Parathyroid adenoma (tissue), 2 donors: Measurements from ENCODE around the gene SCRN3.
"Not testable (repeated sequence)": the region's sequence is repeated elsewhere in the genome, so short reads cannot be mapped to it uniquely, and the experiment has no call there.

Experiments used
- H2AFZ ChIP-seq: fragments of 300-600 bp; sonication (generic); one replicate; pipeline ENCODE4 v1.7.0; 2017; ENCODE audit warnings: antibody characterized with exemption, mild to moderate bottlenecking
- H3K27ac ChIP-seq: fragments of 300-600 bp; sonication (generic); one replicate; pipeline ENCODE4 v1.7.0; 2017
- H3K27me3 ChIP-seq: fragments of 300-600 bp; sonication (generic); one replicate; pipeline ENCODE4 v1.7.0; 2017; ENCODE audit warnings: low read length; ENCODE audit not compliant: control insufficient read depth, insufficient read depth
- H3K36me3 ChIP-seq: fragments of 300-600 bp; sonication (generic); one replicate; pipeline ENCODE4 v1.7.0; 2017; ENCODE audit warnings: low read length; ENCODE audit not compliant: control insufficient read depth, insufficient read depth
- H3K4me1 ChIP-seq: fragments of 300-600 bp; sonication (generic); one replicate; pipeline ENCODE4 v1.7.0; 2017; ENCODE audit warnings: control low read depth
- H3K4me2 ChIP-seq: fragments of 300-600 bp; sonication (generic); one replicate; pipeline ENCODE4 v1.7.0; 2017; ENCODE audit warnings: low read length
- H3K4me3 ChIP-seq: fragments of 300-600 bp; sonication (generic); one replicate; pipeline ENCODE4 v1.7.0; 2017; ENCODE audit warnings: low read depth, low read length
- H3K79me2 ChIP-seq: fragments of 300-600 bp; sonication (generic); one replicate; pipeline ENCODE4 v1.7.0; 2017; ENCODE audit warnings: control low read depth
- H3K9ac ChIP-seq: fragments of 300-600 bp; sonication (generic); one replicate; pipeline ENCODE4 v1.7.0; 2017; ENCODE audit warnings: mild to moderate bottlenecking
- H3K9me3 ChIP-seq: fragments of 300-600 bp; sonication (generic); one replicate; pipeline ENCODE4 v1.7.0; 2017; ENCODE audit warnings: low read length; ENCODE audit not compliant: control insufficient read depth
- CTCF ChIP-seq: fragments of 300-600 bp; sonication (generic); IDR thresholded peaks from one replicate; pipeline ENCODE4 v1.7.0; 2017; ENCODE audit warnings: antibody characterized with exemption, mild to moderate bottlenecking
- donor health status: primary hyperparathyroidism.

Gene SCRN3

DNA sequence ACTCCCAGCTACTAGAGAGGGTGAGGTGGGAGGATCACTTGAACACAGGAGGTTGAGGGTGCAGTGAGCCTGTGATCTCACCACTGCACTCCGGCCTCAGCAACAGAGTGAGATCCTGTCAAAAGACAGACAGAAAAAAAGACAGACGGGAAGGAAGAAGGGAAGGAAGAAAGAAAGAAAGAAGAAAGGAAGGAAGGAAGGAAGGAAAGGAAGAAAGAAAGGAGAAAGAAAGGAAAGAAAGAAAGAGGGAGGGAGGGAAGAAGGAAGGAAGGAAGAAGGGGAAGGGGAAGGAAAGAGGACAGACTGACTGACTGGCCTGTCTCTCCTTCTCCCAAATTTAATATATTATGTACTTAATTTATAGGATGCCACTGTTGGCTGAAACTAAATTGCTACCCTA, 39.2 kb upstream of the SCRN3 start:
- H3K4me3 ChIP-seq = no peak overlapping the region

GRCh38 chr2:174359663-174360062, 35.9 kb upstream of the SCRN3 start:
- H3K36me3 ChIP-seq, H3K9me3 ChIP-seq, H3K27ac ChIP-seq, H3K4me3 ChIP-seq, H3K27me3 ChIP-seq, H3K4me1 ChIP-seq, H3K4me2 ChIP-seq, H3K9ac ChIP-seq, H2AFZ ChIP-seq: not testable (repeated sequence)
- H3K79me2 ChIP-seq = peaks cover 13% of the 10 kb centered on the region

More for the DNA sequence above, 39.2 kb upstream of the SCRN3 start:
- no peak overlapping the region for H3K4me2 ChIP-seq
- H3K27ac ChIP-seq = no peak overlapping the region
- no peaks in the 10 kb centered on the region for H3K4me1 ChIP-seq
- H2AFZ ChIP-seq = no peak overlapping the region
- no peak overlapping the region for H3K9ac ChIP-seq
- H3K27me3 ChIP-seq = no peaks in the 10 kb centered on the region
- no peaks in the 10 kb centered on the region for H3K9me3 ChIP-seq
- H3K79me2 ChIP-seq = peaks cover 3% of the 10 kb centered on the region
- no peak for TF ChIP-seq CTCF
- H3K36me3 ChIP-seq = no peaks in the 10 kb centered on the region

DNA sequence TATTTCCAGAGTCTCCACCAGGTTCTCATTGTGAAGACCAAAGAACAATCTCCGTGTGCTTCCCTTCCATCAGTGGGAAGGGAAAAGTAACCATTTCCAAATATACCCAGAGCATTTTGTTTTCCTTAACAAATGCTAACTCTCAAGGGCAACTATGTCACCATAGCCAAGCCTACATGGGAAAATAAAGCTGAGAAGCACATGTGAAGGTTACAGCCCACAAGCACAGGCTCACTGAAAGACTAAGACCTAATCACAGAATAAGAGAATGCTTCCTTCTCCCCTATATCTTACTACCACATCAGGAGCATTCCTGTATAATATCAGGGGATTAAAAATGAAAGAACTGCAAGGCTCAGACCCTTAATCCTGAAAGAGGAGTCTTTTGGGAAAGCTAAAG, 32.6 kb upstream of the SCRN3 start:
- Histone ChIP-seq H3K27me3 (no peaks in the 10 kb centered on the region), H3K4me2 (no peak overlapping the region), H3K4me1 (no peaks in the 10 kb centered on the region), H3K79me2 (peaks cover 20% of the 10 kb centered on the region), H3K27ac (no peak overlapping the region), H3K9ac (no peak overlapping the region), H2AFZ (no peak overlapping the region), H3K36me3 (no peaks in the 10 kb centered on the region), H3K4me3 (no peak overlapping the region), H3K9me3 (no peaks in the 10 kb centered on the region)
- no peak for TF ChIP-seq CTCF

GRCh38 chr2:174363492-174364225, 31.9 kb upstream of the SCRN3 start:
- H3K27me3 ChIP-seq, H3K36me3 ChIP-seq, H3K4me2 ChIP-seq, H2AFZ ChIP-seq, H3K4me3 ChIP-seq, H3K9me3 ChIP-seq, H3K9ac ChIP-seq, H3K27ac ChIP-seq, H3K4me1 ChIP-seq: not testable (repeated sequence)
- peaks cover 19% of the 10 kb centered on the region for H3K79me2 ChIP-seq

GRCh38 chr2:174364628-174365027, 30.9 kb upstream of the SCRN3 start:
- no peak overlapping the region for H3K4me2 ChIP-seq
- H3K27ac ChIP-seq = no peak overlapping the region
- TF ChIP-seq CTCF = no peak
- no peak overlapping the region for H3K9ac ChIP-seq
- H3K27me3 ChIP-seq = no peaks in the 10 kb centered on the region
- no peaks in the 10 kb centered on the region for H3K9me3 ChIP-seq
- H2AFZ ChIP-seq = no peak overlapping the region
- no peaks in the 10 kb centered on the region for H3K4me1 ChIP-seq
- H3K36me3 ChIP-seq = no peaks in the 10 kb centered on the region
- H3K4me3 ChIP-seq = no peak overlapping the region
- H3K79me2 ChIP-seq = peaks cover 17% of the 10 kb centered on the region

- H2AFZ ChIP-seq = no peak overlapping the region
- TF ChIP-seq CTCF = no peak
- H3K27ac ChIP-seq = no peak overlapping the region
- H3K4me1 ChIP-seq = no peaks in the 10 kb centered on the region
- H3K4me3 ChIP-seq = no peak overlapping the region
- no peak overlapping the region for H3K4me2 ChIP-seq
- H3K36me3 ChIP-seq = no peaks in the 10 kb centered on the region
- no peaks in the 10 kb centered on the region for H3K9me3 ChIP-seq
- H3K27me3 ChIP-seq = no peaks in the 10 kb centered on the region
- peaks cover 17% of the 10 kb centered on the region for H3K79me2 ChIP-seq
- H3K9ac ChIP-seq = no peak overlapping the region
Observed at GRCh38 chr2:174365571-174365970, 30.0 kb upstream of the SCRN3 start.
